Stimulated activated CD4-positive, alpha-beta T cell treated with anti-CD3 and anti-CD28 coated beads, TNF-alpha, amount 100 ng/mL, for 24 hours (primary cell): ENCODE data around the gene DUSP28.
"Not testable (repeated sequence)": the region's sequence is repeated elsewhere in the genome, so short reads cannot be mapped to it uniquely, and the experiment has no call there.

Experiments used
- DNase-seq, 3 experiments: peaks; one replicate each; pipeline ENCODE4 v3.0.0-alpha.2; 2020; ENCODE audit warnings: low read depth in 3 of 3

DUSP28 gene

GRCh38 chr2:240527153-240527750 lies 32.9 kb upstream of the DUSP28 start:
- DNase-seq = no peak

- DNase-seq = no peak
These were observed 31.6 kb upstream of the DUSP28 start for GRCh38 chr2:240528406-240529040.

- DNase-seq = no peak
These were observed 30.7 kb upstream of the DUSP28 start for GRCh38 chr2:240529344-240529999.

DNA sequence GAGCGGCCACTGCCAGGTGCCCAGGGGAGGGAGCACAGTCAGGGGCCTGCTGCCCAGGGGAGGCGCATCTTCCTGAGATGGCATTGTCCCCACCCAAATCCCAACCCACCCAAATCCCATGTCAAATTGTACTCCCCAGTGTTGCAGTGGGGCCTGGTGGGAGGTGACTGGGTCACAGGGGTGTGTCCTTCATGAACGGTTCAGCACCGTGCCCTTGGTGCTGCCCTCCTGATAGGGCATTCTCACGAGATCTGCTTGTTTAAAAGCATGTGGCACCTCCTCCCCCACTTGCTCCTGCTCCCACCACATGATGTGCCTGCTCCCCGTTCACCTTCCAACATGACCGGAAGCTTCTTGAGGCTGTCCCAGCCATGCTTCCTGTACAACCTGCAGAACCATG lies 30.0 kb upstream of the DUSP28 start:
- no peak for DNase-seq

- DNase-seq = no peak
These were observed 29.1 kb upstream of the DUSP28 start for GRCh38 chr2:240531038-240531437.

- DNase-seq = no peak
These were observed 28.0 kb upstream of the DUSP28 start for GRCh38 chr2:240532031-240532775.

DNA sequence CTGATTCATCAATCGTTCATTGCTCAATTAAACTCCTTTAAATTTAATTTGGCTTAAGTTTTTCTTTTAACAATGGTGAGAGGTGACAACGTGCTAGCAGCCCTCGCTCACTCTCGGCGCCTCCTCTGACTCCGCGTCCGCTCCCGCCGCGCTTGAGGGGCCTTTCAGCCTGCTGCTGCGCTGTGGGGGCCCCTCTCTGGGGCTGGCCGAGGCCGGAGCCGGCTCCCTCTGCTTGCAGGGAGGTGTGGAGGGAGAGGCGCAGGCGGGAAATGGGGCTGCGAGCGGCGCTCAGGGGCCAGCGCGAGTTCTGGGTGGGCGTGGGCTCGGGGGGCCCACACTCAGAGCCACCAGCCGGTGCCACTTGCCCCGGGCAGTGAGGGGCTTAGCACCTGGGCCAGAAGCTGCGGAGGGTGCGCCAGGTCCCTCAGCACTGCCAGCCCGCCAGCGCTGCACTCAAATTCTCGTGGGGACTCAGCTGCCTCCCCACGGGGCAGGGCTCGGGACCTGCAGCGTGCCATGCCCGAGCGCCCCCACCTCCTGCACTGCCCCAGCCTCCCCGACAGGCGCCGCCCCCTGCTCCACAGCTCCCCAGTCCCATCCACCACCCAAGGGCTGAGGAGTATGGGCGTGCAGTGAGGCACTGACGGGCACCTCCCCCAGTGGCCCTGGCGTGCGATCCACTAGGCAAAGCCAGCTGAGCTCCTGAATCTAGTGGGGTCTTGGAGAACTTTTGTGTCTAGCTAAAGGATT lies 22.0 kb upstream of the DUSP28 start:
- DNase-seq = no peak

DNA sequence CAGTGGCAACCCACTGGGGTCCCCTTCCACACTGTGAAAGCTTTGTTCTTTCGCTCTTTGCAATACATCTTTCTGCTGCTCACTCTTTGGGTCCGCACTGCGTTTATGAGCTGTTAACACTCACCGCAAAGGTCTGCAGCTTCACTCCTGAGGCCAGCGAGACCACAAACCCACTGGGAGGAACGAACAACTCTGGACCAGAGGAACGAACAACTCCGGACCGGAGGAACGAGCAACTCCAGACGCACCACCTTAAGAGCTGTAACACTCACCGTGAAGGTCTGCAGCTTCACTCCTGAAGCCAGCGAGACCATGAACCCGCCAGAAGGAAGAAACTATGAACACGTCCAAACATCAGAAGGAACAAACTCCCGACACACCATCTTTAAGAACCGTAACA lies 21.1 kb upstream of the DUSP28 start:
- DNase-seq = not testable (repeated sequence)

- DNase-seq = no peak
These were observed 20.3 kb upstream of the DUSP28 start for GRCh38 chr2:240539906-240540305.

GRCh38 chr2:240551288-240551687 lies 8.9 kb upstream of the DUSP28 start:
- no peak for DNase-seq

DNA sequence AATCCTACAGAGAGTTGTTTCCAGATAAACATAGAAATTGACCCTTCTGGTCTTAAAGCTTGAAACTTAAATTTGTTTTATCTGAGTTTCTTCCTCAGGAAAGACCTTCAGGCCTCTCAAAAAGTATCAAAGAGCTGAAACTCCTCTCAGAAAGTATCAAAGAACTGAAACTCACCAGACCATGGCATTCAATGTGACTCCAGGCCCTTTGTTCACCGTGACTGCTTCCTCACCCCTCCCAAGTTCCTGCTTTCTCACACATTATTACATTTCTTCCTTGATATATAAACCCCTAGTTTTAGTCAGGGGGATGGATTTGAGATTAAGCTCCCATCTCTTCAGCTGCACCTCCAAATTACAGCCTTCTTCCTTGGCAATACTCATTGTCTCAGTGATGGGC lies 8.3 kb upstream of the DUSP28 start:
- DNase-seq = no peak

DNA sequence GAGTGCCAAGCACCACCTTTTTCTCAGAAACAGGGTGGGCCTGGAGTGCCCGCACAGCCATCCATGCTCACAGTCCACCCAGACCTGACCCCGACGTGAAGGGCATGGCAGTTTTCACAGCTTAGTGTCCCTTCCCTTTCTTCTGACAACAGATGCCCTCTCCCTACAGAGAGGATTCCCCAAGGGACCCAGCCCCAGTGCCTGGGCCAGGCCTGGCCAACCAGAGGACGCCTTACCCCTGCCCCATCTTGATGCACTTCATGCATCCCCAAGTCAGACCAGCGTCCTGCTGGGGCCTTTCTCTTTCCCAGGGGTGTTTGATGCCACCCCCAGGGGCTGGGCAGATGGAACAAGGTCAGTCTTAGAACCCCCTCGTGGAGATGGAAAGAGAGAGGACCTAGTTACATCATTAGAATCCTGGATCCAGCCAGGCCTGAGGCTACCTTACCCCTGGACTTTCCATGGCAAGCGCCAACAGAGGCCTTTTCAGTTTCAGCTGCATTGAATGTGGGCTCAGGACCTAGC lies 6.1 kb upstream of the DUSP28 start:
- DNase-seq = no peak

DNA sequence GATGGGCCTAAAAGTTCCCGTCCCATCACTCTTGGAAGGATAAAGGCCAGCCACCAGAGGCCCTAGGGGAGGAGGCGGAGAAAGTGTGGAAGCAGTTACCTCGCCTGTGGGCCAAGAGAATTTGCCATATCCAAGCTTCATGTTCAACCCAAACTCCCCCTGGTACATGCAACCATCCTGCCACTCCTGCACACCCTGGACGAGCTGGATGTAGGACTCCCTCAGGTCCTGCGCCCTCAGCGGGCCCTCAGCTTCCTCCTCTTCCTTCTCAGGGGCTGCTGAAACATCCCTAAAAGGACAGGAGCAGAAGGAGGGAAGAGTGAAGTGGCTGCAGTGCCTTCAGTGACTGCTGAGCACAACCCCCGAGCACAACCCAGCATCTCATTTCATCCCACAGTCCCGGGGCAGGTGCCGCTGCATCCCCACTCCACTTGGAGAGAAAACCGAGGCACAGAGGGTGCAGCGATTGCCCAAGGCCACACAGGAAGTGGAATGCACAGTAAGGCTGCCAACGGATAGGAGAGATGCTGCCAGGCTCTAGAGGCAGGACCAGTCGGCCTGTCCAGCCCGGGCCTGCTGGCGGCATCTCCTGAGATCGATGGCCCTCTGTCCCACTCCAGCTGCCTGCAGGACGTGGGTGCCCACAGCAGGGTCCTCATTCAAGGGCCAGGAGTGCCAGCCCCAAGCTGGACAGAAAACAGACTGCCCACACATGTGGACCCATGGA lies 5.2 kb upstream of the DUSP28 start:
- no peak for DNase-seq

- DNase-seq = no peak
These were observed 4.5 kb upstream of the DUSP28 start for GRCh38 chr2:240555541-240556250.

DNA sequence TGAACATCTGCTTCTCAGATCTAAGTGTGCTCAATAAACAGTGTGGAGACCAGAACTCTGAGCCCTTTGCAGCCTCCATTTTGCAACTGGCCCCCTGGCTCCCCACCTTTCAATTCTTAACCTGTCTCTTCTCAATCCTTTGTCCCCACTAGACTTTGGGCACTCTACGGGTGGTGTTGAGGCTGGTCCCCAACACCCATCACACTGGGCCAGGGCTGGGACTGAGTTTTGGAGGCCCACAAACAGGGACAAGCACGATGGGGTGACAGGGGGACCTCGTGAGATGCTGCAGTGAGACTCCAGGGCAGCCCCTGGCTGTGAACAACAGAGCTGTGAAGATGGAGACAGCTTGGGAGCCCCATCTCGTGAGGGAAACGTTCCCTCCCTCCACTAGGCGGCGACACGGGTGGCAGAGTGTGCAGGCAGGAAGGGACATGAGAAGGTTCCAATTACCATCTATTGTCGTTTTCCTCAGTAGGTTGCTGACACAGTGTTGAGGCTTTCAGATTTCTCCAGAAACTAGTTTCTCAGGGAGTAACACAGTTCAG lies 3.5 kb upstream of the DUSP28 start:
- DNase-seq = peak in 1 of 3 experiments; percentile 60

DNA sequence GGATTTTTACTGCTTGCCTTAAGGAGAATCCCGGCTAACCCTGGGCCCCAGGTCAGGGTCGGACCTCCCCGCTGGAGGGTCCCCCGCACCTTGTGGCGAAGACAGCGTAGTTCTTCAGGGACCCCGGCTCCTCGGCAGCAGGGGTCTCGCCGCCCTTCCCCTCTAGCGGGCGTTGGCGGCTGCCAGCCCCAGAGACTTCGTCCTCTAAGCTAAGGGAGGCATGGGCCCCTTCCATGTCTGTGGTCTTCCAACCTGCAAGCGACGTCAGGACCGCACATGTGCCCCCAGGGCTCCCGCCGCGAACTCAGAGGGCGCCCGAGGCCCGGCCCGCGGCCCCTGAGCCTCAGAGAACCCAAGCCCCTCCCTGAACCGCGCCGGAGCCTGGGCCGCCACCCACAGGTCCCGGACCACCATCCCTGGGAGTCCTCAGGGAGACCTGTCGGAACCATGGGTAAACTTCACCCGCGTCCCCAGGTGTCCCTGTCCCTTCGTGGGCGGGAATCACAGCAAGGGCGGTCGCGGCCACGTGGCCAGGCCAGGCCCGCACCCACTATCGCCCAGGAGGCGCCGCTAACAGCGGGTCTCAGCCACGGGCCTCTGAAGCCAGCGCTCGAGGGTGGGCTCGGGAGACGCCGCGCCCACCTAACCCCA lies 2.9 kb upstream of the DUSP28 start:
- no peak for DNase-seq

DNA sequence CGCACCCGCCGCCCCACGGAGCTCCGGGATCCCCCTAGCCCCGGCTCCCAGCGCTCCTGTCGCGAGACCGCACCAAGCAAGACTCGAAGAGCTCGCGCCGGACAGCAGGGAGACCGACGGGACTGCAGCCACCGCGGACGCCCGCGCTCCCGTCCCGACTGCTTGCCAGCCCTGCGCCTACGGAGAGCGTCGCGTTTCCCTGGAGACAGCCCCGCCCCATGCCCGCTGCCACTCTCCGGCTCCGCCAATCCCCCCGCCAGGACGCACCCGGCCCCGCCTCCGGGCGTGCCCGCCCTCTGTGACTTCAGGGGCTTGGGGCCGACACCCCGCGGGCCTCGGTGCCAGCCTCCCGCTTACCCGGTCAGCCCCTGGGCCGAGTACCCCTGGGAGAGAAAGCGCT lies 2.3 kb upstream of the DUSP28 start, which contains the start of gene ANKMY1:
TSS of gene ANKMY1 (minus strand) at position 181 of the 400 bp plus-strand sequence. CDS start 653 bp downstream, outside the sequence.
- DNase-seq = peak in 1 of 3 experiments; percentile 77

GRCh38 chr2:240558236-240558761 lies 1.9 kb upstream of the DUSP28 start:
- no peak for DNase-seq

DNA sequence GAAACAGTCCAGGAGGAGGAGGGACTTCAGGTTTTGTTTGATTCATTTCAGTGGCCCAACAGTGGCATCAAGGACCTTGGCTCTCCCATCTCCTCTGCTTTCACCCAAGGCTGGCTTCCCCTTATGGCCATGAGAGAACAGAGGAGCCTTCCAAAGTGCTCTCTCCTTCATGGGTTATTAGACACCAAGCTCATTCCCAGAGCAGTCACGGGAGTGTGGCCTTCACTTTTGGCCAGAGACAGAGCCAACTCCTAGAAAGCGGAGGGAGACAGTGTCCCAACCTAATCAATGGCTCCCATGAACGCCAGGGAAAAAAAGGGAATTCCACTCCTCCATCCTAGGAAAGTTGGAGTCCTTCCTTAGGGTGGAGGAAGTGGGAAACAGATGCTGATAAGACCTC lies 871 bp upstream of the DUSP28 start:
- no peak for DNase-seq
